Erythroblast (primary cell): Measurements from ENCODE around the gene SERPINA4.

Experiments
- DNase-seq, 2 experiments: peaks; one replicate each; lab custom pipeline; 2025; lab: John Stamatoyannopoulos, UW
- GATA1 ChIP-seq: IDR thresholded peaks from 2 replicates; pipeline ENCODE4 v1.6.1; 2011; ENCODE audit warnings: low read depth, mild to moderate bottlenecking, control low read depth, low read length, moderate library complexity
- POLR2A ChIP-seq: IDR thresholded peaks from 2 replicates; pipeline ENCODE4 v1.6.1; 2011; ENCODE audit warnings: mild to moderate bottlenecking, low read length

Gene SERPINA4

GRCh38 chr14:94560751-94561655 is at the start of gene SERPINA4:
Gene SERPINA4 (plus strand): TSS chr14:94561442. CDS start chr14:94563483, 2,041 bp downstream.
- TF ChIP-seq POLR2A (no peak), GATA1 (no peak)
- no peak for DNase-seq

- no peak for DNase-seq
- TF ChIP-seq GATA1 = no peak
- no peak for TF ChIP-seq POLR2A
These were observed 46.9 kb upstream of the SERPINA4 start for GRCh38 chr14:94514351-94514750.

GRCh38 chr14:94515426-94515825 is 45.8 kb upstream of the SERPINA4 start:
- TF ChIP-seq POLR2A (no peak), GATA1 (no peak)
- no peak for DNase-seq

DNA sequence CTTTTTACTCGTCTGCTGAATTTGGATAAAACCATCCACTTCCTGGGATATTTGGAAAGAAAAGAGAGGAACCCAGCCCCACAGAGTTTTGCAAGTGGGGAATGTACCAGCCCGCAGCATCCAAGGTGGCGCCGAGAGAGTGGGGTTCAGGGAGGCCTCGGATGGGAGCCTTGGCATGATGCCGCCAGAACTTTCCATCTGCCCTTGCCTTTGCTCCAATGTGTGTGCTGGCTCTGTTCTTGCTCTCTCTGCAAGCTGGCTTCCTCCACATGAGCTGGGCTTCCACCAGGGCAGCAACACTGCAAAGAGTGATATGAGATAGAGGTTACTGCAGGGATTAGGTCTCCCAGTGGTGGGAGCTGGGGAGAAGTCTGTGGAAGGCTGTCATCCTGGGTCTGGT is 45.4 kb upstream of the SERPINA4 start:
- no peak for DNase-seq
- TF ChIP-seq POLR2A = no peak
- TF ChIP-seq GATA1 = no peak

DNA sequence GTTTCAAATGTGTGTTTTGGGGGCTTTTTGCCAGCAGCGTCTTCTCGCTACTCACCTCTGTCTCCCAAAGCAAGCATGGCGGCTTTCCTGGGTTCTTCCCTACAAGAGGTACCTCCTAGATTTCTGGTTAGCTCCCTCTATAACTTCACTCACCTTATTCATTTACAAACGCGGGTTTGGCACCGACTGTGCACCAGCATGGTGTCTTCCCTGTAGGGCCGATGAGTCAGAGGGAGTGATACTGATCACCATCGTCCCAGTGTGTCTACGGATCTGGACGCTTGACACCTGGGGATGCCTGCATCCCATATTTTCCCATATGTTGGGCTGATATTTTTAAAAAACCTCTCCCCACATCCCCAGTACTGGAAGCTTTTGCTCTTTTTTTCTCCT is 44.0 kb upstream of the SERPINA4 start:
- no peak for TF ChIP-seq GATA1
- no peak for TF ChIP-seq POLR2A
- no peak for DNase-seq

DNA sequence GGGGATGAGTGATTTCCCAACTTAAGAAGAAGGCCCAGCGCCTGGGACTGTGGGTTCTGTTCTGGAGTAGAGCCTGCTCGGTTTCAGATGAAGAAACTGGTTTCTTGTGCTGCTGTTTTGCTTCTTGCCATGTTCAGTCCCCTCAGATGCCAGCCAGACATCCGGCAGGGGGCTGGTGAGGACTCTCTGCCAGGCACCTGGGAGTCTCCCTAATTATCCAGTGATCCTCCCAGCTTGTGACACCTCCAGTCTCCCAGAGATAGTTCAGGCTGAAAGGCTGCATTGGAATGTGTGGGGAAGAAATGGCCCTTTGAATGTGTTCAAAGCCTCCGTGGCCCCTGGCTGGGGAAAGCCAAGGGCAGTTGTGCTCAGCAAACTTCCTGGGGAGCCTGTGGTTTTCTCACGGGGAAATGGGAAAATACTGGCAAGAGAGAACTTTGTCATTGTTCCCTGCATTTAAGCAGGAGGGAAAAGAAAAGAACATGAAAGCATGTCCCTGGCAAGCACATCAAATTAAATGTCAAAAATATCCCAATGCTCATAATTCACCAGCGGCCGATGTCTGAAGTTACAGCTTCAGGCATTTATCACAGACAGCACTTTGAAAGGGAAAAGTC is 43.5 kb upstream of the SERPINA4 start:
- TF ChIP-seq GATA1 (no peak), POLR2A (no peak)
- no peak for DNase-seq

DNA sequence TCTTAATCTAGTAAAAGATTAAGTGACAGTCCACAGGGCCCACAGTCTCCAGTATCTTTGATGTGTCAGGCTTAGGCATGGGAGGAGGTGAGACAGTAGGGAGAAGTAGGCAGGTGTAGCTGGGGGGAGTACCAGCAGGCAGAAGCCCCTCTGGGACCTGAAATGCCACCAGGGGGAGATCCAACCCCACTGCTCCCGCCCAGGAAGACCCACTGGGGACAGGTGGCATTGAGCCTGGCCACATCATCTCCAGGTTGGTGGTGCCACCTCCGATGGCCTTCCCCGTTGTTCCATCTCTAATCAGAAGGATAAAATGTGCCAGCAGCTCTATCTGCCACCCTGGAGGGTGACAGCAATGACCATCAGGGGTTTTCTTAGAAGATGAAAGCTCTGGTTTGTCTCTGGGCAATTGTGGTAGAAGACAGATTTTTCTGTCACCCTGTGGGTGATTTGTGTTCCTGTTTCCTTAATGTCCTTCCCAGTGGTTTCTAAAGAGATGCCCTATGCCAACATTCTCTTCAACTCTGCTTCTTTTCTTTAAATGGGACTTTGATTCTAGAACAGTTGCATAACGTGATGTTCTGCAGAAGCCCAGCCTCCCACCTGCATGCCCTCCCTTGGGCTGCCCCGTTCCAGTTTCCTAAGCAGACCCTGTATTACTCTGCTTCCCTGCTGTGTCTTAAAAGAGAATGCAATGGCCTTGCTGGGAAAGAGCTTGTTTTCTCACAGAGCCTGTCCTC is 39.7 kb upstream of the SERPINA4 start:
- TF ChIP-seq POLR2A (no peak), GATA1 (no peak)
- DNase-seq = no peak

GRCh38 chr14:94522115-94522724 is 39.0 kb upstream of the SERPINA4 start:
- TF ChIP-seq GATA1 = no peak
- no peak for TF ChIP-seq POLR2A
- no peak for DNase-seq

DNA sequence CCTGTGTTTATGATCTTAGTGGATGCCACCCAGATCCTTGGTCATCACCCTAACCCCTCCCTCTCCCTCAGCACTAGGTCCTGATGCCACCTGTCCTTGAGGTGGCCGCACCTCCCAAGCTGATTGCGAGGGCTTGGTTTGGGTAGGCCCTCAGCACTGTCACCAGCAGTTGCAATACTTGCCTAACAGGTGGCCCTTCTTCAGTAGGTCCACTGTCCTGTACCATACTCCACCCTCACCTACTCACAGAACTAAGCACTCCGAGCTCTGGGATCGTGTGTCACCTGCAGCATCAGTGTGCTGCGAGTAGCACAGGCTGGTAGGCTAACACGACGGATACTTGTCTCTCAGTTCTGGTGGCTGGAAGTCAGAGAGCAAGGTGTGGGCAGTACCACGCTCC is 38.0 kb upstream of the SERPINA4 start:
- TF ChIP-seq POLR2A (no peak), GATA1 (no peak)
- no peak for DNase-seq

DNA sequence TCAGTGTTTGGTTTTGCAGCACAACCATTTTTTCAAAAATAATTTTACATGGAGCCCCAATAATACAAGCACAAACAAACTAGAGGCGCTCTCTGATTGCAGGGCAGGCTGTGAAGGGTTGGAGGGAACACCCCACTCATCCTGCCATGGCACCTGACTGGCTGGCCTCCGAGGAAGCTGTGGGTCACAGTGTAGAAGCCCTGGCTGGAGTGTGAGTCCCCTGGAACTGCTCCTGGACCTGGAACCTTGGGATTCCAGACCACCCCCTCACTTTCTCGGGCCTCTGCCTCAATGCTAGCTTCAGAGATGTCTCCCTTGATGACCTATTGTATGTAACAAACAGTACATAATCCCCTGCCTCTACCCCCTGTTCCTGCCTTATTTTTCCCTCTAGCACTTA is 37.1 kb upstream of the SERPINA4 start:
- TF ChIP-seq GATA1 (no peak), POLR2A (no peak)
- no peak for DNase-seq

GRCh38 chr14:94531187-94531586 is 30.1 kb upstream of the SERPINA4 start:
- TF ChIP-seq GATA1 (no peak), POLR2A (no peak)
- DNase-seq = no peak

DNA sequence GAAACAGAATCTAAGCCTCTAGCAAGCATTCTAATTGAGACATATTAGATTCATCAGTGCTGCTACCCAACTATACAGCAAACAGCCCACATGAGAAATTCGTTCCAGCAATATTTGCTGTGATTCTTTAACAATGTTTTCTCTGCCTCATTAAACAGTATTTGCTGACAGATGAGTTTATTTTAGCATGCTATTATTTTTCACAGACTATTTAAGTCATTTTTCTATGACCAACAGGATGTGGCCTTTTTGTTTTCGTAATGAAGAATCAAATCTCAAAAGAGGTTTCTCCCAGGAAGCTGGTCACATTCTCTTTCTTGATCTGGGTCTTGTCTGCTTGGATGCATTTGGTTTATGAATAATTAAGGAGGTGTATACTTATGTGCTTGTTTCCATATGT is 28.8 kb upstream of the SERPINA4 start:
- TF ChIP-seq GATA1 (no peak), POLR2A (no peak)

DNA sequence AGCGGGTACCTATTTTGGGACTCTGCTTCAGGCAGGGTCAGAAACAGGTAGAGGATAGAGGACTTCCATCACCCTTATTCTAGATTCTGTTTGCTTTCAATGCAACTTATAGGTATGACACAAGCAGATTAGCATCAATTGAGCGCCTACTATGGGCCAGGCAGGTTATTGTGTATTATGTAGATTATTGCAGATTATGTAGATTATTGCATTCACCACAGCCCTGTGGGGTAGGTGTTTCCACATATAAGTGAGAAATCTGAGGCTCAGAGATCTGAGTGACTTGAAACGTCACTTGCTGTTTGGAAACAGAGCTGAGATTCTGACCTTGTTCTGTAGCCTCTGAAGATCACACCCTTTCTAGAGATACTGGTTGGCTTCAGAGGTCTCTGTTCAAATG is 25.7 kb upstream of the SERPINA4 start:
- TF ChIP-seq GATA1 = no peak
- TF ChIP-seq POLR2A = no peak
- no peak for DNase-seq

More for the DNA sequence above, 28.8 kb upstream of the SERPINA4 start:
- no peak for DNase-seq

DNA sequence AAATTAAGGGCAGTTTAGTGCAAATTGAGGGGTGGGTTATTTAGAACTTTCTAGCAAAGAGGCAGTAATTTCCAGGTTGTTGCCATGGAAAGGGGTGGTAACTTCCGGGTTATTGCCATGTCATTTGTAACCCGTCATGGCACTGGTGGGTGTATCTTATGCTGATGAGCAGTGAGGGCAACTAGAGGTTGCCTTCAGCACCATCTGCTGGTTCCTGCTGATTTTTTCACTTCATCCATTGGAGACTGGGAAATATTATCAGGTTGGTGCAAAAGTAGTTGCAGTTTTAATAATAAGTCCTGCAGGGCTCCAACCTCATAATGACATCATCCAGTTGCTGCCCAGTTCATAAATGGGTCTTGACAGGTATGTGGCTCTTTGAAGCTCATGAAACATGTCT is 24.4 kb upstream of the SERPINA4 start:
- DNase-seq = no peak

More for the DNA sequence above, 24.4 kb upstream of the SERPINA4 start:
- TF ChIP-seq POLR2A = no peak
- TF ChIP-seq GATA1 = no peak
